MM.1S (cell line): ENCODE measurements around the gene PLPPR2.

Experiments used
- DNase-seq: peaks from one replicate; pipeline ENCODE4 v3.0.0-alpha.2; 2015
- H2AFZ ChIP-seq: fragments of 300-600 bp; sonication (generic); 2 replicates; pipeline ENCODE4 v1.6.0; 2016; ENCODE audit warnings: antibody characterized with exemption, low read length
- H3F3A ChIP-seq: fragments of 300-600 bp; sonication (generic); 2 replicates; pipeline ENCODE4 v1.6.1; 2016; ENCODE audit warnings: mild to moderate bottlenecking, antibody characterized with exemption, low read length, moderate library complexity, mixed read lengths; ENCODE audit not compliant: insufficient read depth
- H3K27ac ChIP-seq: fragments of 300-600 bp; sonication (generic); 2 replicates; pipeline ENCODE4 v1.5.1; 2016; ENCODE audit warnings: mild to moderate bottlenecking, low read length
- H3K27me3 ChIP-seq: fragments of 300-600 bp; sonication (generic); replicated peaks from 2 replicates; pipeline ENCODE4 v1.6.0; 2016; ENCODE audit warnings: low read length; ENCODE audit not compliant: insufficient read depth
- H3K36me3 ChIP-seq: fragments of 300-600 bp; sonication (generic); replicated peaks from 2 replicates; pipeline ENCODE4 v1.6.1; 2016; ENCODE audit warnings: mild to moderate bottlenecking, low read length, mixed read lengths; ENCODE audit not compliant: insufficient read depth
- H3K4me1 ChIP-seq: fragments of 300-600 bp; sonication (generic); 2 replicates; pipeline ENCODE4 v1.6.1; 2016; ENCODE audit warnings: low read length, mixed read lengths
- H3K4me2 ChIP-seq: fragments of 300-600 bp; sonication (generic); 2 replicates; pipeline ENCODE4 v1.6.0; 2016; ENCODE audit warnings: low read depth, low read length
- H3K4me3 ChIP-seq: fragments of 300-600 bp; sonication (generic); 2 replicates; pipeline ENCODE4 v1.5.1; 2016; ENCODE audit warnings: low read length, mixed read lengths
- H3K79me2 ChIP-seq: fragments of 300-600 bp; sonication (generic); 2 replicates; pipeline ENCODE4 v1.6.1; 2016; ENCODE audit warnings: mixed run types, low read length, mixed read lengths
- H3K9ac ChIP-seq: fragments of 300-600 bp; sonication (generic); 2 replicates; pipeline ENCODE4 v1.6.1; 2016; ENCODE audit warnings: low read length, mixed read lengths
- H3K9me2 ChIP-seq: fragments of 300-600 bp; sonication (generic); replicated peaks from 2 replicates; pipeline ENCODE4 v1.6.1; 2016; ENCODE audit warnings: mild to moderate bottlenecking, low read length, mixed read lengths; ENCODE audit not compliant: insufficient read depth
- H3K9me3 ChIP-seq: fragments of 300-600 bp; sonication (generic); replicated peaks from 2 replicates; pipeline ENCODE4 v1.6.1; 2016; ENCODE audit warnings: mild to moderate bottlenecking, low read length, mixed read lengths; ENCODE audit not compliant: insufficient read depth
- H4K20me1 ChIP-seq: fragments of 300-600 bp; sonication (generic); 2 replicates; pipeline ENCODE4 v1.6.1; 2016; ENCODE audit warnings: mild to moderate bottlenecking, low read length, moderate library complexity, mixed read lengths; ENCODE audit not compliant: insufficient read depth
- CTCF ChIP-seq: fragments of 300-600 bp; sonication (generic); IDR thresholded peaks from 2 replicates; pipeline ENCODE4 v1.5.1; 2016; ENCODE audit warnings: antibody characterized with exemption, low read length, mixed read lengths
- EZH2 ChIP-seq: fragments of 300-600 bp; sonication (generic); optimal IDR thresholded peaks from 2 replicates; pipeline ENCODE3; 2017; ENCODE audit warnings: low read depth, mild to moderate bottlenecking, antibody characterized with exemption, low read length, mixed read lengths
- EZH2phosphoT487 ChIP-seq: fragments of 300-600 bp; sonication (generic); IDR thresholded peaks from 2 replicates; pipeline ENCODE4 v1.6.1; 2018; ENCODE audit warnings: antibody characterized with exemption, low read length

Gene PLPPR2

GRCh38 chr19:11399667-11400066 is 44.4 kb downstream of the PLPPR2 start:
- Histone ChIP-seq H3K27me3 (peaks cover 42% of the 10 kb centered on the region), H3F3A (no peaks in the 10 kb centered on the region), H3K9me2 (no peaks in the 10 kb centered on the region), H3K36me3 (no peaks in the 10 kb centered on the region), H3K79me2 (no peaks in the 10 kb centered on the region), H3K4me2 (no peak overlapping the region), H3K27ac (no peak overlapping the region), H3K4me3 (no peak overlapping the region), H3K9me3 (no peaks in the 10 kb centered on the region), H4K20me1 (no peaks in the 10 kb centered on the region), H2AFZ (no peak overlapping the region), H3K9ac (no peak overlapping the region), H3K4me1 (no peaks in the 10 kb centered on the region)
- TF ChIP-seq CTCF, result no peak
- no peak for TF ChIP-seq EZH2
- TF ChIP-seq EZH2phosphoT487, result no peak
- DNase-seq, result no peak

GRCh38 chr19:11400798-11401197 is 45.6 kb downstream of the PLPPR2 start:
- Histone ChIP-seq H3K9ac (no peak overlapping the region), H3K36me3 (no peaks in the 10 kb centered on the region), H3K9me2 (no peaks in the 10 kb centered on the region), H3K9me3 (no peaks in the 10 kb centered on the region), H3K4me3 (no peak overlapping the region), H2AFZ (no peak overlapping the region), H3F3A (no peaks in the 10 kb centered on the region), H3K27ac (no peak overlapping the region), H3K79me2 (no peaks in the 10 kb centered on the region), H3K27me3 (peaks cover 41% of the 10 kb centered on the region), H3K4me1 (no peaks in the 10 kb centered on the region), H3K4me2 (no peak overlapping the region), H4K20me1 (no peaks in the 10 kb centered on the region)
- DNase-seq, result no peak
- TF ChIP-seq CTCF, result no peak
- no peak for TF ChIP-seq EZH2
- TF ChIP-seq EZH2phosphoT487, result no peak

GRCh38 chr19:11401808-11402543 is 46.7 kb downstream of the PLPPR2 start:
- Histone ChIP-seq H3K27me3 (peaks cover 45% of the 10 kb centered on the region), H3K9ac (no peak overlapping the region), H3K4me3 (no peak overlapping the region), H3F3A (no peaks in the 10 kb centered on the region), H3K27ac (no peak overlapping the region), H2AFZ (no peak overlapping the region), H3K79me2 (no peaks in the 10 kb centered on the region), H3K9me3 (no peaks in the 10 kb centered on the region), H3K4me2 (no peak overlapping the region), H3K9me2 (no peaks in the 10 kb centered on the region), H4K20me1 (no peaks in the 10 kb centered on the region), H3K4me1 (no peaks in the 10 kb centered on the region), H3K36me3 (no peaks in the 10 kb centered on the region)
- TF ChIP-seq CTCF (no peak), EZH2 (no peak), EZH2phosphoT487 (no peak)
- no peak for DNase-seq
